Measurements from ENCODE around the gene FCGBP.
"Not testable (repeated sequence)": the region's sequence is repeated elsewhere in the genome, so short reads cannot be mapped to it uniquely, and the experiment has no call there.

The FCGBP gene

DNA sequence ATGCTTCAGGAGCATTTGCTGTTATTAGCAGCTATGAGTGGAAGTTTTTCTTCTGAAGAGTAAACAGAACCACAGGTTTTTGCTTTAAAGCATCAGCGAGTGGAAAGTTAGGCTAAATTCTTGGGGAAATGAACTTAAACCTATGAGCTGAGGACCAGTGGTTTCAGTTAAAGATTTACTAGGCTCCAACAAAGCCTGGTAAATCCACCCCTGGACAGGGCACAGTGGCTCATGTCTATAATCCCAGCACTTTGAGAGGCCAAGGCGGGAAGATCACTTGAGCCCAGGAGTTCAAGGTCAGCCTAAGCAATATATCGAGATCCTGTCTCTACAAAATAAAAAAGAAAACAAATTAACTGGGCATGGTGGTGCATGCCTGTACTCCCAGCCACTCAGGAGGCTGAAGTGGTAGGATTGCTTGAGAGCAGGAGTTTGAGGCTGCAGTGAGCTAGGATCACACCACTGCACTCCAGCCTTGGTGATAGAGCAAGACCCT, 46.9 kb downstream of the FCGBP start:
- not testable (repeated sequence) for DNase-seq

- DNase-seq = not testable (repeated sequence)
These were observed 48.4 kb downstream of the FCGBP start for GRCh38 chr19:39885821-39886554.

GRCh38 chr19:39884721-39885120, 49.7 kb downstream of the FCGBP start:
- not testable (repeated sequence) for DNase-seq
